K562 (cell line): ENCODE data around the gene IL17REL. TPM values are rescaled to one million over a fixed set of nuclear protein-coding genes. Genes with fewer than 3 reads are reported as not detected.

Experiments used
- ATAC-seq: fragments of 200-7000 bp; cut with Tn5 transposase; 3 replicates; pipeline ENCODE4 v1.9.1; 2020; ENCODE audit warnings: moderate library complexity
- BruUV-seq: library from RNA; stranded (reverse); fragments of 400-500 nt; replicated peaks from 2 replicates; lab custom pipeline; 2021; lab: Mats Ljungman, UMichigan
- CTCF ChIA-PET: fragments of 300-600 bp; formaldehyde crosslinking; extraction: SDS; loops from one replicate; lab custom pipeline; 2021; ENCODE audit warnings: low intra/inter-chr PET ratio; lab: Yijun Ruan, JAX
- POLR2A ChIA-PET: fragments of 300-600, 350-650 bp; sonication (Branson Sonifier 250); formaldehyde crosslinking; extraction: SDS; loops from one replicate; lab custom pipeline; 2021; ENCODE audit warnings: antibody characterized with exemption, inconsistent platforms; lab: Yijun Ruan, JAX
- DNase-seq, 4 experiments: peaks; one replicate each; pipeline versions ENCODE4 v3.0.0 to v3.0.0-alpha.2; 2011 to 2018; ENCODE audit warnings: low spot score in 3 of 4, mixed read lengths in 3 of 4; ENCODE audit errors: extremely low read depth in 1 of 4
- FAIRE-seq: peaks from 2 replicates; lab custom pipeline; 2011; peaks lifted over from hg19 to GRCh38; lab: Jason Lieb, UNC
- H2AFZ ChIP-seq: 2 replicates; pipeline ENCODE4 v1.6.0; 2011; ENCODE audit warnings: low read depth, low read length, control low read depth, inconsistent platforms
- H3K27ac ChIP-seq: fragments of 200-600 bp; 3 replicates; pipeline ENCODE4 v1.8.0; 2011; ENCODE audit warnings: low read depth, mild to moderate bottlenecking, control low read depth, inconsistent platforms, low read length, moderate library complexity, mixed read lengths; ENCODE audit errors: extremely low read depth
- H3K27me3 ChIP-seq, 2 experiments: fragments of 300-600 bp in 1 of 2; 2 replicates in 1 of 2; 3 replicates in 1 of 2; pipeline versions ENCODE4 v1.6.0 to v1.8.0; 2011; ENCODE audit warnings: inconsistent platforms in 2 of 2, low read length in 2 of 2, mild to moderate bottlenecking in 1 of 2, mixed read lengths in 1 of 2, moderate library complexity in 1 of 2; ENCODE audit not compliant: control insufficient read depth in 2 of 2, insufficient read depth in 2 of 2
- H3K36me3 ChIP-seq: fragments of 300-600 bp; 3 replicates; pipeline ENCODE4 v1.8.0; 2011; ENCODE audit warnings: mild to moderate bottlenecking, low read length, inconsistent platforms; ENCODE audit not compliant: control insufficient read depth, insufficient read depth
- H3K4me1 ChIP-seq, 2 experiments: fragments of 200-600 bp in 1 of 2; replicated peaks in 1 of 2; 2 replicates in 1 of 2; 3 replicates in 1 of 2; pipeline versions ENCODE4 v1.5.1 to v1.8.0; 2011; ENCODE audit warnings: inconsistent platforms in 2 of 2, low read length in 2 of 2, mild to moderate bottlenecking in 1 of 2, mixed read lengths in 1 of 2, moderate library complexity in 1 of 2; ENCODE audit not compliant: control insufficient read depth in 2 of 2, insufficient read depth in 2 of 2
- H3K4me2 ChIP-seq: 2 replicates; pipeline ENCODE4 v1.6.1; 2011; ENCODE audit warnings: low read length, control low read depth, inconsistent platforms, mixed read lengths; ENCODE audit not compliant: insufficient read depth
- H3K4me3 ChIP-seq: fragments of 200-600 bp; sonication (generic), shearing (Covaris generic); 2 replicates; pipeline ENCODE4 v1.5.1; 2016; ENCODE audit warnings: control low read depth, inconsistent platforms
- H3K79me2 ChIP-seq: fragments of 200-600 bp; 3 replicates; pipeline ENCODE4 v1.8.0; 2011; ENCODE audit warnings: low read length, inconsistent platforms; ENCODE audit not compliant: control insufficient read depth, insufficient read depth
- H3K9ac ChIP-seq, 2 experiments: 2 replicates each; pipeline versions ENCODE4 v1.6.0 to v1.6.1; 2011; ENCODE audit warnings: low read depth in 2 of 2, low read length in 2 of 2, control low read depth in 1 of 2, inconsistent platforms in 1 of 2, mild to moderate bottlenecking in 1 of 2, mixed read lengths in 1 of 2; ENCODE audit not compliant: insufficient read depth in 1 of 2
- H3K9me1 ChIP-seq: one replicate; pipeline ENCODE4 v1.6.0; 2011; ENCODE audit warnings: inconsistent platforms, mild to moderate bottlenecking, low read length, moderate library complexity; ENCODE audit not compliant: control insufficient read depth, insufficient read depth
- H3K9me3 ChIP-seq: replicated peaks from 2 replicates; pipeline ENCODE4 v1.5.1; 2011; ENCODE audit warnings: low read depth, low read length, inconsistent platforms; ENCODE audit not compliant: control insufficient read depth, insufficient read depth
- H4K20me1 ChIP-seq: replicated peaks from 2 replicates; pipeline ENCODE4 v1.6.1; 2011; ENCODE audit warnings: low read length, inconsistent platforms, mixed read lengths; ENCODE audit not compliant: control insufficient read depth, insufficient read depth
- ARNT ChIP-seq, 2 experiments: fragments of 450-650 bp; IDR thresholded peaks; 2 replicates each; pipeline ENCODE4 v1.6.1; 2016; ENCODE audit warnings: mild to moderate bottlenecking in 1 of 2
- CCNT2 ChIP-seq: IDR thresholded peaks from 2 replicates; pipeline ENCODE4 v1.6.1; 2011; ENCODE audit warnings: borderline replicate concordance, low read depth, mild to moderate bottlenecking, moderate library complexity, mixed read lengths, low read length; ENCODE audit not compliant: insufficient read length; ENCODE audit errors: extremely low read depth
- CHD1 ChIP-seq: fragments of 200-600 bp; sonication (generic); IDR thresholded peaks from one replicate; pipeline ENCODE4 v1.6.1; 2012; ENCODE audit warnings: mild to moderate bottlenecking, moderate library complexity, low read length, inconsistent platforms
- NFIC ChIP-seq: fragments of 450-650 bp; IDR thresholded peaks from 2 replicates; pipeline ENCODE4 v1.6.1; 2017; ENCODE audit warnings: mild to moderate bottlenecking, inconsistent platforms
- POLR2G ChIP-seq: fragments of 200-400 bp; formaldehyde crosslinking; IDR thresholded peaks from 2 replicates; pipeline ENCODE4 v1.6.1; 2017; ENCODE audit warnings: low read depth, mild to moderate bottlenecking, antibody characterized with exemption, low read length, moderate library complexity
- TAL1 ChIP-seq: fragments of 450-650 bp; IDR thresholded peaks from 2 replicates; pipeline ENCODE4 v1.6.1; 2016; ENCODE audit warnings: mild to moderate bottlenecking
- TGIF2 ChIP-seq: sonication (generic); formaldehyde crosslinking; IDR thresholded peaks from 2 replicates; pipeline ENCODE4 v1.8.1; 2022; ENCODE audit warnings: mild to moderate bottlenecking, missing genetic modification reagents, moderate library complexity
- ZNF12 ChIP-seq: sonication (generic); formaldehyde crosslinking; IDR thresholded peaks from 2 replicates; pipeline ENCODE4 v1.4.0; 2020; ENCODE audit warnings: mild to moderate bottlenecking, missing genetic modification reagents
- ZNF174 ChIP-seq: fragments of 250-450 bp; sonication (Bioruptor Pico); IDR thresholded peaks from 2 replicates; pipeline ENCODE4 v1.4.0; 2020; ENCODE audit warnings: mild to moderate bottlenecking
- WGBS: fragments of 100-300 bp; shearing (Covaris generic); methylation state at CpG from one replicate; pipeline ENCODE4 v1.1.6; 2016; ENCODE audit warnings: low coverage, mixed read lengths; ENCODE audit not compliant: insufficient coverage; ENCODE audit errors: missing lambda C conversion rate; 5-methylcytosine and 5-hydroxymethylcytosine counted together
- in situ Hi-C: fragments of 300-500 bp; cut with MboI; formaldehyde crosslinking; loops from 4 replicates; pipeline ENCODE4 v1.15.0; 2018; ENCODE audit warnings: inconsistent platforms, mixed read lengths
- intact Hi-C: fragments of 100-400 bp; cut with micrococcal nuclease; formaldehyde crosslinking; loops from 2 replicates; pipeline ENCODE4 v1.14.2; 2022
- polyA plus RNA-seq, 8 experiments: library from polyadenylated mRNA; depleted of rRNA in 4 of 8; stranded (reverse) in 5 of 8; unstranded in 3 of 8; fragments of >200 nt; fragmentation: Nextera tagmentation in 2 of 8; fragmentation: Illumina TruSeq in 1 of 8; extraction: Ambion mirVana in 2 of 8; extraction: Trizol in 1 of 8; gene quantifications; 2 replicates each; pipeline versions ENCODE4 v1.2.1 to v1.2.3, GENCODE V29; 2011 to 2014; ENCODE audit warnings: inconsistent platforms in 1 of 8, missing spikeins in 1 of 8
- total RNA-seq, 7 experiments: library from RNA; depleted of rRNA in 6 of 7; stranded (reverse); fragments of >200 nt in 6 of 7; fragmentation: Illumina TruSeq in 2 of 7; extraction: Trizol in 2 of 7; gene quantifications; 2 replicates each; pipeline versions ENCODE4 v1.2.1 to v1.2.3, GENCODE V29; 2011 to 2021; ENCODE audit warnings: low replicate concordance in 1 of 7
- TF ChIP-seq, protein P1 (sequence below): fragments of 450-650 bp; IDR thresholded peaks from 2 replicates; pipeline ENCODE4 v1.6.1; 2017; ENCODE audit warnings: antibody characterized with exemption, mild to moderate bottlenecking
- TF ChIP-seq, protein P2 (sequence below): sonication (generic); formaldehyde crosslinking; IDR thresholded peaks from 2 replicates; pipeline ENCODE4 v1.9.0; 2022; ENCODE audit warnings: mild to moderate bottlenecking, missing genetic modification reagents

Gene IL17REL
- total and polyA plus RNA-seq, 9 of the 15 experiments (the other 6 are each of a cell fraction or from before 2014, with no cell fraction given), result 0.05 to 0.42 (median 0.11) TPM; not detected in 4

DNA sequence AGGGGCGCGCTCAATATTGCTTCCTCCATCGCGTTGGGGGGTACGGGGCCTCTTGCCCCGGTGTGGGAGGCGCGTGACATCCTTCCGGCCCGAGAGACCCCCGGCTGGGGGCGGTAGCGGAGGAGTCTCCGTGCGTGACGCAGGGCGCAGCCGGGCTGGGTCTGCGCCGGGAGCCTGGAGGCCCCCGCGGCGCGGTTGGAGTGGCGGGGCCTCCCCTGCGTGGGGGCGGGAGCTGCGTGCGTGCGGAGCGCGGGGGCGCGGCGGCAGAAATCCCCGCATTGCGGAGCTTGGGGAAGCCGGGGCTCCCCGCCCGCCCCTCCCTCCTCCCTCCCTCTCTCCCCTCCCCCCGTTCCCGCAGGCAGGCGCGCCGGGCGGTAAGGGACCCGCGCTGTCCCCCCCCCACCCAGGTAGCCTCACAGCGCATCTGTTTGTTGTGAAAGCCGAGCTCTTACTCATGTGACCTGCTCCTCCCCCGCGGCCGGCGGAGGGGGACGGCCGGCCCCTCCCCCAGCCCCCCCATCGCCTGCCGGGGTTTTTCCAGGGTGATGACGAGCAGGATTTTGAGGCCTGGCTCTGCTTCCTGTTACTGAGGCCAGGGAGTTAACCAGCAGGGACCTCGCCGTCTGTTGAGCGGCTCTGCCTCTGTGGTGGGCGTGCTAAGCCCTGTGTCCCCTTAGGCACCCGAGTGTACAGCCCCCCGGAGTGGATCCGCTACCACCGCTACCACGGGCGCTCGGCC is 50.4 kb downstream of the IL17REL start (continued):
- TF ChIP-seq CHD1 (no peak), ZNF174 (CRISPR knock-in tag) (no peak), TAL1 (no peak), TGIF2 (CRISPR knock-in tag) (no peak)
- TF ChIP-seq, protein P1, sequence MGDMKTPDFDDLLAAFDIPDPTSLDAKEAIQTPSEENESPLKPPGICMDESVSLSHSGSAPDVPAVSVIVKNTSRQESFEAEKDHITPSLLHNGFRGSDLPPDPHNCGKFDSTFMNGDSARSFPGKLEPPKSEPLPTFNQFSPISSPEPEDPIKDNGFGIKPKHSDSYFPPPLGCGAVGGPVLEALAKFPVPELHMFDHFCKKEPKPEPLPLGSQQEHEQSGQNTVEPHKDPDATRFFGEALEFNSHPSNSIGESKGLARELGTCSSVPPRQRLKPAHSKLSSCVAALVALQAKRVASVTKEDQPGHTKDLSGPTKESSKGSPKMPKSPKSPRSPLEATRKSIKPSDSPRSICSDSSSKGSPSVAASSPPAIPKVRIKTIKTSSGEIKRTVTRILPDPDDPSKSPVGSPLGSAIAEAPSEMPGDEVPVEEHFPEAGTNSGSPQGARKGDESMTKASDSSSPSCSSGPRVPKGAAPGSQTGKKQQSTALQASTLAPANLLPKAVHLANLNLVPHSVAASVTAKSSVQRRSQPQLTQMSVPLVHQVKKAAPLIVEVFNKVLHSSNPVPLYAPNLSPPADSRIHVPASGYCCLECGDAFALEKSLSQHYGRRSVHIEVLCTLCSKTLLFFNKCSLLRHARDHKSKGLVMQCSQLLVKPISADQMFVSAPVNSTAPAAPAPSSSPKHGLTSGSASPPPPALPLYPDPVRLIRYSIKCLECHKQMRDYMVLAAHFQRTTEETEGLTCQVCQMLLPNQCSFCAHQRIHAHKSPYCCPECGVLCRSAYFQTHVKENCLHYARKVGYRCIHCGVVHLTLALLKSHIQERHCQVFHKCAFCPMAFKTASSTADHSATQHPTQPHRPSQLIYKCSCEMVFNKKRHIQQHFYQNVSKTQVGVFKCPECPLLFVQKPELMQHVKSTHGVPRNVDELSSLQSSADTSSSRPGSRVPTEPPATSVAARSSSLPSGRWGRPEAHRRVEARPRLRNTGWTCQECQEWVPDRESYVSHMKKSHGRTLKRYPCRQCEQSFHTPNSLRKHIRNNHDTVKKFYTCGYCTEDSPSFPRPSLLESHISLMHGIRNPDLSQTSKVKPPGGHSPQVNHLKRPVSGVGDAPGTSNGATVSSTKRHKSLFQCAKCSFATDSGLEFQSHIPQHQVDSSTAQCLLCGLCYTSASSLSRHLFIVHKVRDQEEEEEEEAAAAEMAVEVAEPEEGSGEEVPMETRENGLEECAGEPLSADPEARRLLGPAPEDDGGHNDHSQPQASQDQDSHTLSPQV, result peak; percentile 45; the same call in 1 of the 2 replicates

DNA sequence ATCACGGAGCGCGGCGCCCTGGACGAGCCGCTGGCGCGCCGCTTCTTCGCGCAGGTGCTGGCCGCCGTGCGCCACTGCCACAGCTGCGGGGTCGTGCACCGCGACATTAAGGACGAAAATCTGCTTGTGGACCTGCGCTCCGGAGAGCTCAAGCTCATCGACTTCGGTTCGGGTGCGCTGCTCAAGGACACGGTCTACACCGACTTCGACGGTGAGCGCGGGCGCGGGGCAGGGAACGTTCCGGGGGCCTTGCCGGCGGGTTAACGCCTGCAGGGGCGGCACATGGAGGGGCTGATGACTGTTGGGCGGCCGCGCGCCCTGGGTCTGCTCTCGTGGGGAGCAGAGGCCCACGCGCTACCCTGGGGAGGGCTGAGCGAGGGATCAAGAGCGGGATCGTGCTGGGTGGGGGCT is 51.0 kb downstream of the IL17REL start:
- FAIRE-seq (no peak), DNase-seq (no peak), ATAC-seq (no peak)
- intact Hi-C loops, result no loop called here
- Histone ChIP-seq H3K4me3 (peak overlapping the region; percentile 76), H3K4me1 (peaks cover 25 to 87% of the 10 kb centered on the region in 2 experiments), H3K79me2 (peaks cover 43% of the 10 kb centered on the region), H3K9me3 (no peaks in the 10 kb centered on the region), H3K27me3 (no peaks in the 10 kb centered on the region), H4K20me1 (peaks cover 15% of the 10 kb centered on the region), H2AFZ (no peak overlapping the region), H3K4me2 (peak overlapping the region; percentile 83; the same call in 1 of the 2 replicates), H3K9me1 (no peaks in the 10 kb centered on the region), H3K27ac (peak overlapping the region; percentile 94), H3K9ac (peak overlapping the region; percentile 77 to 97), H3K36me3 (peaks cover 34% of the 10 kb centered on the region; the same call in 1 of the 3 replicates)
- TSS peak; percentile 30 for BruUV-seq
- in situ Hi-C loops, result no loop called here
- CTCF ChIA-PET, result no interaction called here
- POLR2A ChIA-PET, result interaction anchor here (0.5 to 2.9 kb wide), 5 partner anchors 10 to 26 kb away, joined by 3 to 10 read pairs (median 4); no protein-coding TSS in a partner anchor
- WGBS, result 2% methylated on average over 36 of the region's 49 CpGs
- TF ChIP-seq POLR2G (peak; percentile 57), NFIC (peak; percentile 12; the same call in 1 of the 2 replicates), ARNT (IDR thresholded peaks at IDR 0.05) (no peak), CCNT2 (peak; percentile 16), ZNF12 (no peak)
- TF ChIP-seq, protein P2, sequence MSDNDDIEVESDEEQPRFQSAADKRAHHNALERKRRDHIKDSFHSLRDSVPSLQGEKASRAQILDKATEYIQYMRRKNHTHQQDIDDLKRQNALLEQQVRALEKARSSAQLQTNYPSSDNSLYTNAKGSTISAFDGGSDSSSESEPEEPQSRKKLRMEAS (CRISPR knock-in tag), result 0 out of 2 replicates have a peak, but pooled peaks have one; percentile 25
